Activated T-cell treated with anti-CD3 and anti-CD28 coated beads, Interleukin-2, amount 50 U/mL, for 4 hours (primary cell): ENCODE measurements around the gene TRIP13. TPM values are rescaled to one million over a fixed set of nuclear protein-coding genes. Genes with fewer than 3 reads are reported as not detected.
"Not testable (repeated sequence)": the region's sequence is repeated elsewhere in the genome, so short reads cannot be mapped to it uniquely, and the experiment has no call there.

Experiments
- ATAC-seq, 2 donors: fragments of 200-7000 bp; cut with Tn5 transposase; one replicate each; pipeline ENCODE4 v1.10.0; 2021
- DNase-seq: peaks from one replicate; pipeline ENCODE4 v3.0.0-alpha.2; 2020
- H3K27me3 Mint-ChIP-seq: one replicate; pipeline ENCODE4 v1.8.0; 2021; ENCODE audit warnings: low read depth, mixed read lengths
- H3K36me3 Mint-ChIP-seq: one replicate; pipeline ENCODE4 v1.8.0; 2022; ENCODE audit warnings: mixed read lengths; ENCODE audit not compliant: insufficient read depth
- H3K4me1 Mint-ChIP-seq: one replicate; pipeline ENCODE4 v1.8.0; 2021; ENCODE audit warnings: low read depth, mixed read lengths
- H3K4me3 Mint-ChIP-seq: one replicate; pipeline ENCODE4 v1.8.0; 2021; ENCODE audit warnings: mild to moderate bottlenecking, moderate library complexity, mixed read lengths
- H3K9me3 Mint-ChIP-seq: one replicate; pipeline ENCODE4 v1.8.0; 2021; ENCODE audit warnings: mixed read lengths
- total RNA-seq, 3 donors: library from RNA; stranded (reverse); gene quantifications; one replicate each; pipeline ENCODE4 v1.2.1, GENCODE V29; 2021

The TRIP13 gene
- total RNA-seq, 3 donors from 2014 or later, result 11.2 to 21.5 (median 18.5) TPM

DNA sequence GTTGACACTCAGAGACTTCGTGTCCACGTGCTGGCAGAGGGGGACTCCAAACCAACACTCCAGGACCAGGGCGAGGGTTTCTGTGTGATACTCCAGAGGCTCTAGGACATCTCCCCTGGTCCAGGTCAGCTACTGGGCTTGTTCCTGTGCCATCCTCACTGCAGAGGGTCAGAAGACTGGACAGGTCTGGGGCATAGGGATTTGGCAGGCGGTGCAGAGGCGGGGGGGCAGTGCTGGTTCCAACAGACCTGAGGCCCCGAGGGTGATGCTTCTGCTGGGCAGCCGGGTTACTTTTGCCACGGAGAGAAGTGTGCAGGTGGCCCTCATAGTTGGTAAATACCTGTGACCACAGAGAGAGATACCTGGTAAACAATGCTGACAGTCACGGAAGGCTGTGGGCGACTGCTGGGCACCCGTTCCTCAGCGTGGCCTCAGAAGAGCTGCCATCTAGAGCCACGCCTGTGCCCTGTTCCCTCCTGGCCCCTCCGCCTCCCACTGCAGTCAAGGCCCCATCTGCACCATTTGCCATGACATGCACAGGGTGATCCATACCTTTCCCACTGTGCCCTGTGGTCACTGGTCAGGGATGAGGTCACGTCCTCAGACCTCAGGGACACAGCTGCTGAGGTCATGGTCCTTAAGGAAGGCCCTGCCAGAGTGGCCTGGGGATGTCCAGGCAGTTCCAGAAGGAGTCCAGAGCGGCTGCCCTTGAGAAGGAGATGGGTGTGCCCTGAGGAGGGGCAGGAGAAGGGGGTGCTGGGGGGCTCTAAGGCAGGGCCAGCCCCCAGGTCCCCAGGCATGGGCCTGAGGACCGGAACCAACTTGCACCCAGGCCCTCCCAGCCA, 30.0 kb downstream of the TRIP13 start:
- H3K4me1 Mint-ChIP-seq, result peaks cover 16% of the 10 kb centered on the region
- no peak for DNase-seq
- no peak overlapping the region for H3K4me3 Mint-ChIP-seq
- H3K9me3 Mint-ChIP-seq, result peaks cover 4% of the 10 kb centered on the region
- peaks cover 2% of the 10 kb centered on the region for H3K36me3 Mint-ChIP-seq
- no peak for ATAC-seq
- H3K27me3 Mint-ChIP-seq, result peaks cover 14% of the 10 kb centered on the region

DNA sequence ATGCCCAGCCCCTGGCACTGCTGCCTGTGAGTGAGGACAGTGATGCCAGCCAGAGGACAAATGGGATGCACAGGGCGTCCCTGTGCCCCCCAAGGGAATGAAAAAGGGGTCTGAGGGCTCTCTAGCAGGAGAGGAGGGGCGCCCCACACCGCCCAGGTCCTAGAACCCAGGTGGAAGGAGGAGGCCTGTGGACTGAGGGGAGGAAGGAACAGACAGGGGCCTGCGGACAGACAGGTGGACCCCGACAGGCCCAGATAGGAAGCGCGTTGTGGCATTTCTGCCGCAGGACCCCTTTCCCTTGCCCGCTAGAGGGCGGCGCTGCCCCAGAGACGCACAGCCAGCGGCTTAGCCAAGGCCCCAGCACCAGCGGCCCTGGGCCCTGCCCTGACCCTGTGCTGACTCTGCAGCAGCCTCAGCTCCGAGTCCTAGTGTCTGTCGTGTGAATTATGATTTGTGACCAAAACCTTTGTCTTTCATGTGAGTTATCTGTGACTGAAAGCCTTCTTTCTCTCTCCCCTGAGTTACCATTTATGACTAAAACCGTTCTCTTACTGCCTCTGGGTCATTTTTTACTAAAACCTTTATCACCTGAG, 30.7 kb downstream of the TRIP13 start:
- ATAC-seq (peak; percentile 78 to 89), DNase-seq (peak; percentile 68)
- Mint-ChIP-seq H3K4me1 (peaks cover 16% of the 10 kb centered on the region), H3K9me3 (peaks cover 4% of the 10 kb centered on the region), H3K36me3 (peaks cover 2% of the 10 kb centered on the region), H3K4me3 (no peak overlapping the region), H3K27me3 (peaks cover 21% of the 10 kb centered on the region)

DNA sequence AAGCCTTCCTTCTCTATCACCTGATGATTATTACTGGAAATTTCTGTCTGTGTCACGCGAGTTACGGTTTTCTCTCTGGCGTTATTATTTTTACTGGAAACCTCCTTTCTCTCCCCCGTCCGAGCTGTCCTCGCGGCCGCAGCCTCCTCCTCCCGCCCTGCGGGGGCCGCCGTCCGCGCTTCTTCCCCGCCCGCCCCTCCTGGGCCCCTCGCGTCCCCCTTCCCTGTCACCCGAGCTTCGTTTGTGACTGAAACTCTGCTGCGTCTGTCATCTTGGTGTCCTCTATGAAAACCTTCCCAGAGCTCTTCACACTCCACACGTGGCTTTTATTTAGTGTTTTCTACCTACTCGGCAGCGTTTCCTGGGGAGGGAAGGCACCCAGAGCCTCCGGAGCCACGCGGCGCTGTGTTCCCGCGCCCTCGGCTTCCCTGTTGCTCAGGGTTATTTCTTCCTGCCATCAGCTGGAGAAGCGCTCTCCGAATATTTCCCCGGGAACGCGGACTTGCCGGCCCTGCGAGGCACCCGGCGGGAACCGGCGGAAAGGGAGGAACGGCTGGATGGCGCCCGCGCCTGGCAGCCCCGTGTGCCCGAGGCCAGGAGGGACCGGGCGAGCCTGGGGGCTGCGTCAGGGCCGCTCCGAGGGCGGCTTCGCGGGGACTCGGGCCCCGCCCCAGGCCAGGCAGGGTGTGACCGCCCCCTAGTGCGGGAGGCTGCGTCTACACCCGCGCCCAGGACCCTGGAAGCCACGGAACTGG, 33.9 kb downstream of the TRIP13 start:
- DNase-seq, result peak; percentile 19
- peak; percentile 76 to 79 for ATAC-seq
- Mint-ChIP-seq H3K4me1 (peaks cover 16% of the 10 kb centered on the region), H3K27me3 (peaks cover 29% of the 10 kb centered on the region), H3K4me3 (no peak overlapping the region), H3K36me3 (no peaks in the 10 kb centered on the region), H3K9me3 (no peaks in the 10 kb centered on the region)

DNA sequence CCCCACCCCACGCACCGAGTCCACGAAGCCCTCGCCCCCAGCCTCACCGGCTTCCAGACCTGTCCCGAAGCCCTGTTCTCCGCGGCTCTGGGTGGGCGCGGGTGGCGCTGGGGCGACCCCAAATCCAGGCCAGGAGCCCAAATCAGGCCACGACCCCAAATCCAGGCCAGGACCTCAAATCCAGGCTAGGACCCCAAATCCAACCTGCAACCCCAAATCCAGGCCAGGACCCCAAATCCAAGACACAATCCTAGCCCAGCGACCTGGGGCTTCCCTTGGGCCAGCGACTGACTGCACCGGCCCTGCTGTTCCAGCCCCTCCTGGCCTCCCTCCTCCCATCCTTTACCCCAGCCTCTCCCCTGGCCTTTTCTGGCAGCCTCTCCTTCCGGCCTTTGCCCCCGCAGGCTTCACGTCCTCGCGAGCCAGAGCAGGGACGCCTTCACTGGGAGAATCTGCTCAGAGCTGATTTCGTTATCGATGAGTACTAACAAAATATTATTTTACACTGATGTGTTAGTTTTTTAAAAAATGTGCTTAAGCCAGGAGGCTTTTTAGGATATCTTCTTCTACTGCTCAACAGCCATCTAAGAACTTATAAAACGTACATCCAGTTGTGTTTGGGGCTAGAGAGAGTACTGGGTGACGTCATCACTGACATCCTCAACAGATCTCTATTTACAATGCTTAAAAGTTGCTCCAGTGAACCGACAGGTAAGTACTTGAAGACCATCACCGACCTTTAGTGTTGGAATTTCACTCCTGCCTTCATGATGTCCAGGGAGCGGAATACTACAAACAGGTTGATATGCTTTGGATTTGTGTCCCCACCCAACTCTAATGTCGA, 34.7 kb downstream of the TRIP13 start:
- Mint-ChIP-seq H3K27me3 (peaks cover 29% of the 10 kb centered on the region), H3K4me1 (peaks cover 16% of the 10 kb centered on the region), H3K36me3 (no peaks in the 10 kb centered on the region), H3K9me3 (no peaks in the 10 kb centered on the region), H3K4me3 (no peak overlapping the region)
- ATAC-seq (no peak), DNase-seq (no peak)

DNA sequence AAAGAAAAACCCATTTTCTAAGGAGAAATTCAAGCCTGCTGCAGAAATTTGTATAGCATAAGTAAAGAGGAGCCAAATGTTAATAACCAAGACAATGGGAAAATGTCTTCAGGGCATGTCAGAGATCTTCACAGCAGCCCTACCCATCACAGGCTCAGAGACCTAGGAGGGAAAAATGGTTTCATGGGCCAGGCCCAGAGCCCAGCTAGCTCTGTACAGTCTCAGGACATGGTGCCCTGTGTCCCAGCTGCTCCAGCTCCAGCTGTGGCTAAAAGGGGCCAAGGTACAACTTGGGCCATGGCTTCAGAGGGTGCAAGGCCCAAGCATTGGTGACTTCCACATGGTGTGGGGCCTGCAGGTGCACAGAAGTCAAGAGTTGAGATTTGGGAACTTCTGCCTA, 36.5 kb downstream of the TRIP13 start:
- H3K9me3 Mint-ChIP-seq, ATAC-seq, H3K4me1 Mint-ChIP-seq, DNase-seq, H3K4me3 Mint-ChIP-seq, H3K36me3 Mint-ChIP-seq: not testable (repeated sequence)
- peaks cover 29% of the 10 kb centered on the region for H3K27me3 Mint-ChIP-seq

DNA sequence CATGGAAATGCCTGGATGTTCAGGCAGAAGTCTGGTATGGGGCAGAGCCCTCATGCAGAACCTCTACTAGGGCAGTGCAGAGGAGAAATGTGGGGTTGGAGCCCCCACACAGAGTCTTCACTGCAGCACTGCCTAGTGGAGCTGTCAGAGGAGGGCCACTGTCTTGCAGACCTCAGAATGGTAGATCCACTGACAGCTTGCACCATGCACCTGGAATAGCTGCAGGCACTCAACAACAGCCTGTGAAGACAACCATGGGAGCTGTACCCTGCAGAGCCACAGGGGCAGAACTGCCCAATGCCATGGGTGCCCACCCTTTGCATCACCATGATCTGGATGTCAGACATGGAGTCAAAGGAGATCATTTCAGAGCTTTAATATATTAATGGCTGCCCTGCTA, 36.9 kb downstream of the TRIP13 start:
- DNase-seq (no peak), ATAC-seq (no peak)
- peaks cover 29% of the 10 kb centered on the region for H3K27me3 Mint-ChIP-seq
- H3K4me1 Mint-ChIP-seq, result peaks cover 10% of the 10 kb centered on the region
- H3K4me3 Mint-ChIP-seq, result no peak overlapping the region
- no peaks in the 10 kb centered on the region for H3K9me3 Mint-ChIP-seq
- no peaks in the 10 kb centered on the region for H3K36me3 Mint-ChIP-seq

DNA sequence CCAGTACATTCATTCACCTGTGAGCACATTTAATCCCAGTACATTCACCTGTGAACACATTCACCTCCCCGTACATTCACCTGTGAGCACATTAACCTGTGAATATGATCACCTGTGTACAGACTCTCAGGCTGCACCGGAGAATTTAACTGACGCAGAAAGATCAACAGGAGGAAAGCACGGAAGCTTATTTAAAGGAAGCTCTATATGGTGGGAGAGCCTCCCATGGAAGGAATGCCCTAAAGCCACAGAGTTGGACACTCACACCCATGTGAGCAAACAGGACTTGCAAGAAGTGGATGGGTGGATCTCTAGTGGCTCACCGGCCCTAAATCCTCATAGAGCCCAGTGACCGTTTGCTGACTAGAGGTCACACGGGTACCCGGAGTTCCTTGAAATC, 38.2 kb downstream of the TRIP13 start:
- H3K36me3 Mint-ChIP-seq, result no peaks in the 10 kb centered on the region
- H3K9me3 Mint-ChIP-seq, result no peaks in the 10 kb centered on the region
- DNase-seq (no peak), ATAC-seq (no peak)
- H3K4me3 Mint-ChIP-seq, result no peak overlapping the region
- peaks cover 28% of the 10 kb centered on the region for H3K27me3 Mint-ChIP-seq
- H3K4me1 Mint-ChIP-seq, result peaks cover 10% of the 10 kb centered on the region

DNA sequence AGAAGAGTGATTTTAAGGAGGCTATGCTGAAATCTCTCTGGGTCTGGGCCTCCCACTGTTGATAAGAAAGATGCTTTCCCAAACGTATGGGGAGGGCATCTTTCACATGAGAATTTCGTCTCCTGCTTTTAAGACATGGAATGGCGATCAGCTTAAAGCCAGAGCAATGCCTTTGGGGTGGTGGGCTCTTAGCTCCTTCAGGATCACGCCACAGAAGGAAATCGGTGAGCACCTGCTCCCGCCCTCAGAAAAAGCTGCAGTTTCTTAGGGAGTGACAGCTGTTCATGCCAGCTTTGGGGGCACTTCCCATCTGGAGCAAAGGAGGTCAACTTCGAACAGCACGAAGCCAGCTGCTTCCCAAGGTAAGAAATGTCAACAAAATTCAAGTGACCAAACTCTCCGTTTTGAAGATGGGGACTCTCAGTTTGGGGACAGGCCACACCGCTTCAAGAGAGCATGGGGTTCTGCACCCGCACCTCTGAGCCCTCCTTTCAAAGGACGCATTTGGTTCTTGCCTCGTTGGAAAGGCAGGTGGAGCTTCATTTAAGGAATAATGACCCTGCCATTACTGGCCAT, 39.0 kb downstream of the TRIP13 start:
- no peaks in the 10 kb centered on the region for H3K9me3 Mint-ChIP-seq
- peaks cover 21% of the 10 kb centered on the region for H3K27me3 Mint-ChIP-seq
- no peak for ATAC-seq
- DNase-seq, result no peak
- H3K36me3 Mint-ChIP-seq, result no peaks in the 10 kb centered on the region
- H3K4me3 Mint-ChIP-seq, result no peak overlapping the region
- peaks cover 3% of the 10 kb centered on the region for H3K4me1 Mint-ChIP-seq

DNA sequence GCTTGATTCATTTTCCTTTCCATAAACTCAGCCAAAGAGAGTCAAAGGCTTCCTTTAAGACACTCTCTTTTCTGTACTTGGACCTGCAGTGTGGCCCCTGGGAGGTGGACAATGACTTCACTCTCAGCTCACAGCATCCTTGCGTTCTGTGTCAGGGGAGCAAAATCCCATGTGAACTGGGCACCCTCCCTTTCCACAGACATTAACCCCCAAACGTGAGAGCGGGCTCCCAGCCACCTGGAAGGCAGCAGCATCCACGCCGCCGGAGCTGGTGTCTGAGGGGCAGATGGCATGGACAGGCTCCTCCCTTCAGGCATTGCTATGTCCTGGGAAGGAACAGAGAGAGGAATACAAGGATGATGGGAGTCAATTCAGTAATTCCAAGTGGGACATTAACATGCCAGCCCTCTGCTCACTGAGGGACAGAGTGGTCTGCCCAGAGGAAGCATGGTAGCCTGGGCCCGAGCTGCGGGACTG, 39.5 kb downstream of the TRIP13 start:
- ATAC-seq (no peak), DNase-seq (no peak)
- peaks cover 2% of the 10 kb centered on the region for H3K4me1 Mint-ChIP-seq
- H3K36me3 Mint-ChIP-seq, result no peaks in the 10 kb centered on the region
- H3K27me3 Mint-ChIP-seq, result peaks cover 19% of the 10 kb centered on the region
- no peaks in the 10 kb centered on the region for H3K9me3 Mint-ChIP-seq
- no peak overlapping the region for H3K4me3 Mint-ChIP-seq

DNA sequence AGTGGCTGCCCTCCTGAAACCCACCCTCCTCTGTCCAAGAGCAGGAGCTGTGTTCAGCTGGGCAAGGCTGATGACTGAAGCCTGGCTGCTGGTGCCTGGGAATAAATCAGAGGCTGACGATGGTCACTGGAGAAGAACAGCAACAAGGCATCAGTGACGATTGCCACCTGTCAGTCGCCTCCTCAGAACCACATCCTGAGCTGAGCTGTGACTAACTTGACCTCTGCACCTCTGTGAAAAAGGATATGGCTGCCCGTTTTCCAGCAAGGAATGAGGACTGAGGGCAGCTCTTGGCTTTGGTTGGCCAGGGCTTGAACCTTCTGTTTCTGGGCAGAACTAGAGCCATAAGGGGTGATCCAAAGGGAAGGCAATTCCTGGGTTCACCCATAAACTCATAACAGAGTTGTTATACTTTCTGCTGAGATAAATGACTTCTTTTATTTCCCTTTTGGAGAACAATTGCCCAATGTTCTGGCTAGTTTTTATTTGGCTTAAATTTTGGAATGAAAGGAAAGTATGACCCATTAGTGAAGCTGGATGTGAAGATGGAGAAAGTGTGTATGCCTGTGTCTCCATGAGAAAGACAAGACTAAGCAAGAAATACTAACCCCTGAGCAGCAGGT, 40.1 kb downstream of the TRIP13 start:
- DNase-seq, result no peak
- no peak overlapping the region for H3K4me3 Mint-ChIP-seq
- H3K9me3 Mint-ChIP-seq, result no peaks in the 10 kb centered on the region
- peaks cover 14% of the 10 kb centered on the region for H3K27me3 Mint-ChIP-seq
- ATAC-seq, result no peak
- H3K4me1 Mint-ChIP-seq, result no peaks in the 10 kb centered on the region
- no peaks in the 10 kb centered on the region for H3K36me3 Mint-ChIP-seq

DNA sequence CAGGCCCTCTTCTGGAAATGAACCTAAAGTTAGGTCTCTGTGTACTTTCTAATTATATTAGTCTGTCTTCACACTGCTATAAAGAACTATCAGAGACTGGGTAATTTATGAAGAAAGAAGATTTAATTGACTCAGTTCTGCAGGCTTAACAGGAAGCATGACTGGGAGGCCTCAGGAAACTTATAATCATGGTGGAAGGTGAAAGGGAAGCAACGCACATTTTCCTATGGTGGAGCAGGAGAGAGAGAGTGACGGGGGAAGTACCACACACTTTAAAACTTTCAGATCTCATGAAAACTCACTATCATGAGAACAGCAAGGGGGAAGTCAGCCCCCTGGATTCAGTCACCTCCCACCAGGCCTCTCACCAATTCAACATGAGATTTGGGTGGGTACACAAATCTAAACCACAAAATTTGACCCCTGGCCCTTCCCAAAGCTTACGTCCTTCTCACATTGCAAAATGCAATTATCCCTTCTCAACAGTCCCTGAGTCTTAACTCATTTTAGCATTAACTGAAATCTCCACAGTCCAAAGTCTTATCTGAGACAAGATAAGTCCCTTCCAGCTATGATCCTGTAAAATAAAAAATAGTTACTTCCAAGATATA, 40.7 kb downstream of the TRIP13 start:
- Mint-ChIP-seq H3K36me3 (no peaks in the 10 kb centered on the region), H3K27me3 (peaks cover 8% of the 10 kb centered on the region), H3K9me3 (no peaks in the 10 kb centered on the region), H3K4me3 (no peak overlapping the region), H3K4me1 (no peaks in the 10 kb centered on the region)
- ATAC-seq (peak in 1 of 2 donors; percentile 14), DNase-seq (no peak)

DNA sequence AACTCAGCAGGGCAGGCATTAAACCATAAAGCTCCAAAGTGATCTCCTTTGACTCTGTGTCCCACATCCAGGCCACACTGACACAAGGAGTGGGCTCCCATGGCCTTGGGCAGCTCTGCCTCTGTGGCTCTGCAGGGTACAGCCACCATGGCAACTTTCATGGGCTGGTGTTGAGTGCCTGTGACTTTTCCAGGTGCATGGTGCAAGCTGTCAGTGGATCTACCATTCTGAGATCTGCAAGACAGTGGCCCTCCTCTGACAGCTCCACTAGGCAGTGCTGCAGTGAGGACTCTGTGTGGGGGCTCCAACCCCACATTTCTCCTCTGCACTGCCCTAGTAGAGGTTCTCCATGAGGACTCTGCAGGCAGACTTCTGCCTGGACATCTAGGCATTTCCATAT, 41.3 kb downstream of the TRIP13 start:
- not testable (repeated sequence) for ATAC-seq

DNA sequence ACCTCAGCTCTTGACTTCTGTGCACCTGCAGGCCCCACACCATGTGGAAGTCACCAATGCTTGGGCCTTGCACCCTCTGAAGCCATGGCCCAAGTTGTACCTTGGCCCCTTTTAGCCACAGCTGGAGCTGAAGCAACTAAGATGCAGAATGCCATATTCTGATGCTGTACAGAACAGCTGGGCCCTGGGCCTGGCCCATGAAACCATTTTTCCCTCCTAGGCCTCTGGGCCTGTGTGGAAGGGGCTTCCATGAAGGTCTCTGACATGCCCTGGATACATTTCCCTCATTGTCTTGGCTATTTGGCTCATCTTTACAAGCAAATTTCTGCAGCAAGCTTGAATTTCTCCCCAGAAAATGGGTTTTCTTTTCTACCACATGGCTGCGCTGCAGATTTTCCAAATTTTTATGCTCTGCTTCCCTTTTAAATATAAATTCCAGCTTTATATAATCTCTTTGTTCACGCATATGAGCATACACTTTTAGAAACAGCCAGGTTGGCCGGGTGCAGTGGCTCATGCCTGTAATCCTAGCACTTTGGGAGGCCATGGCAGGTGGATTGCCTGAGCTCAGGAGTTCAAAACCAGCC, 41.8 kb downstream of the TRIP13 start:
- not testable (repeated sequence) for ATAC-seq, DNase-seq, H3K4me3 Mint-ChIP-seq, H3K27me3 Mint-ChIP-seq, H3K9me3 Mint-ChIP-seq, H3K4me1 Mint-ChIP-seq, H3K36me3 Mint-ChIP-seq

More for the DNA sequence above, 41.3 kb downstream of the TRIP13 start:
- H3K9me3 Mint-ChIP-seq, DNase-seq, H3K27me3 Mint-ChIP-seq, H3K36me3 Mint-ChIP-seq, H3K4me3 Mint-ChIP-seq, H3K4me1 Mint-ChIP-seq: not testable (repeated sequence)
